ENCODE results near the gene PPM1F.

DNA sequence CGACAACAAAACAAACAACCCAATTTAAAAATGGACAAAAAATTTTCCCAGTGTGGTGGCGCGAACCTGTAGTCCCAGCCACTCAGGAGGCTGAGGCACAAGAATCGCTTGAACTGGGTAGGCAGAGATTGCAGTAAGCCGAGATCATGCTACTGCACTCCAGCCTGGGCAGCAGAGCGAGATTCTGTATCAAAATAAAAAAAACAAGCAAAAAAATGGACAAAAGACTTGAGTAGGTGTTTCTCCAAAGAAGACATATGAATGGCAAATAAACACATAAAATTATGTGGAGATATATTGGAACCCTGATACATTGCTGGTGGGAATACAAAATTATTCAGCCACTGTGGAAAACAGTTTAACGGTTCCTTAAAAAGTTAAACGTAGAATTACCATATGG is 57.8 kb downstream of the PPM1F start:
- TF ChIP-seq CTCF (IDR thresholded peaks at IDR 0.05) = no peak
- no peak for TF ChIP-seq POLR2A (IDR thresholded peaks at IDR 0.05)

Measured in lower leg skin (tissue), 3 donors.